K562 (cell line): ENCODE results near the gene SLC29A2.

Experiments
- ARID4B ChIP-seq: sonication (generic); formaldehyde crosslinking; IDR thresholded peaks from 2 replicates; pipeline ENCODE4 v1.8.0; 2022; ENCODE audit warnings: mild to moderate bottlenecking, missing genetic modification reagents
- ESRRA ChIP-seq: fragments of 450-650 bp; IDR thresholded peaks from 2 replicates; pipeline ENCODE4 v1.6.1; 2014; ENCODE audit warnings: low read depth, mild to moderate bottlenecking, moderate library complexity, borderline replicate concordance
- EZH2 ChIP-seq: IDR thresholded peaks from 2 replicates; pipeline ENCODE4 v1.6.1; 2012; ENCODE audit warnings: low read depth, mild to moderate bottlenecking, inconsistent platforms, low read length, borderline replicate concordance
- KAT7 ChIP-seq: sonication (generic); formaldehyde crosslinking; IDR thresholded peaks from 2 replicates; pipeline ENCODE4 v1.8.0; 2022; ENCODE audit warnings: missing genetic modification reagents, mild to moderate bottlenecking, borderline replicate concordance
- MYC ChIP-seq, 2 experiments: fragments of 250-450 bp in 1 of 2; sonication (Bioruptor Pico) in 1 of 2; IDR thresholded peaks; 2 replicates each; pipeline versions ENCODE4 v1.5.1 to v1.6.1; 2012 to 2021; ENCODE audit warnings: low read depth in 2 of 2, borderline replicate concordance in 1 of 2, improper control_type of control experiment in 1 of 2, low read length in 1 of 2, mild to moderate bottlenecking in 1 of 2, moderate library complexity in 1 of 2
- TBP ChIP-seq: optimal IDR thresholded peaks from 2 replicates; pipeline ENCODE3; 2011; ENCODE audit warnings: low read depth, low read length, improper control_type of control experiment
- YY1 ChIP-seq, 3 experiments: IDR thresholded peaks; 2 replicates each; pipeline ENCODE4 v1.6.1; 2011; ENCODE audit warnings: low read length in 2 of 3, mild to moderate bottlenecking in 2 of 3, moderate library complexity in 2 of 3, borderline replicate concordance in 1 of 3, control low read depth in 1 of 3, low read depth in 1 of 3; ENCODE audit not compliant: insufficient read depth in 3 of 3, insufficient replicate concordance in 2 of 3, control insufficient read depth in 1 of 3, insufficient read length in 1 of 3; ENCODE audit errors: extremely low read depth in 1 of 3
- ZNF197 ChIP-seq: fragments of 200-800 bp; sonication (Bioruptor generic); IDR thresholded peaks from 2 replicates; pipeline ENCODE4 v1.6.1; 2016; ENCODE audit warnings: low read depth, missing genetic modification characterization, missing compliant biosample characterization
- ZNF274 ChIP-seq: IDR thresholded peaks from 2 replicates; pipeline ENCODE4 v1.6.1; 2011; ENCODE audit warnings: low read depth, mild to moderate bottlenecking, low read length, moderate library complexity, borderline replicate concordance

DNA sequence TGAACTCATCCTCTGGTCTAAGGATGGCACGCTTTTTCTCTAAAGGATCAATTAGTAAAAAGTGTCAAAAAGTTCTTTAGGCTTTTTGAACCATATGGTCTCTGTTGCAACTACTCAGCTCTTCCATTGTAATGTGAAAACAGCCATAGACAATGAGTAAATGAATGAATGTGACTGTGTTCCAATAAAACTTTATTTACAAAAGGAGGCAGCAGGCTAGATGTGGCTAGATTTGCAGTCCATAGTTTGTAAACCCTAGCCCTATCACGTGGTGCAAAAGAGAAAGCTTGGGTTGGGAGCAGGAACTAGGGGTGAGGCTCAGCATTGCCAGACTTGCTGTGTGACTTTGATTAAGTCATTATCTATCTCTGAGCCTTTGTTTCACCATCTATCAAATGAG is 43.9 kb upstream of the SLC29A2 start:
- TF ChIP-seq ESRRA (no peak), MYC (IDR thresholded peaks at IDR 0.05; ENCODE audit: low read depth, low read length) (no peak), MYC (CRISPR knock-in tag; IDR thresholded peaks at IDR 0.05; ENCODE audit: borderline replicate concordance, low read depth) (no peak), TBP (no peak), ARID4B (no peak), EZH2 (no peak), KAT7 (CRISPR knock-in tag) (no peak), ZNF274 (no peak), YY1 (IDR thresholded peaks at IDR 0.05; ENCODE audit: borderline replicate concordance in 1 of 3, control insufficient read depth in 1 of 3, extremely low read depth in 1 of 3, insufficient read depth in 3 of 3, insufficient read length in 1 of 3, insufficient replicate concordance in 2 of 3, low read depth in 1 of 3, low read length in 2 of 3) (no peak), ZNF197 (CRISPR knock-in tag) (no peak)
